Measurements from ENCODE around the gene ANAPC10.

The ANAPC10 gene

DNA sequence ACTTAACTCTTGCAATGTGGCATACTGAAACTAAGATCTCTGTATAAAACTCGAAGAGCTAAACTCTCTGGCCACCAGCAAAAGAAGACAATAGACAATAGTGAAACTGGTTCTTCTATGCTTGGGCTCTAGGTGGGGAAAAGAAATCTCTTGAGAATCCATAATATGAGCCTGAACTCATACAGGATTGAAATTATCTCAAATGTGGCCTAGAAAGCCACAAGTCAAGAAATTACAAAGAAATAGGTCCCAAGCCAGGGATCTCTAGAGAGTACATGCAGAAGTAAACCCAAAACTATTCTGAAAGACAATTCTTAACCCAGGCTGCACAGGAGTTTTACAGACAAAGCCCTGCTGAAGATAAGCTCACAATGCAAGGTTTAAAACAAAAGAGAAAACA, 127.4 kb downstream of the ANAPC10 start:
- WGBS (ENCODE audit: insufficient coverage, insufficient read length) = no CpG with 5 or more reads among the region's 1 CpG
- H3K4me3 ChIP-seq (ENCODE audit: low read length) = no peak overlapping the region
- DNase-seq (ENCODE audit: low read depth, low spot score) = no peak
- no peak overlapping the region for H3K27ac ChIP-seq (ENCODE audit: low read length)
- no peaks in the 10 kb centered on the region for H3K4me1 ChIP-seq (ENCODE audit: control insufficient read depth, insufficient read depth, low read length)
- H3K27me3 ChIP-seq (ENCODE audit: control insufficient read depth, insufficient read depth, low read length) = no peaks in the 10 kb centered on the region
- H3K9me3 ChIP-seq (ENCODE audit: control insufficient read depth, insufficient read depth, low read length) = no peaks in the 10 kb centered on the region
- no peaks in the 10 kb centered on the region for H3K36me3 ChIP-seq (ENCODE audit: control insufficient read depth, insufficient read depth, low read length)

DNA sequence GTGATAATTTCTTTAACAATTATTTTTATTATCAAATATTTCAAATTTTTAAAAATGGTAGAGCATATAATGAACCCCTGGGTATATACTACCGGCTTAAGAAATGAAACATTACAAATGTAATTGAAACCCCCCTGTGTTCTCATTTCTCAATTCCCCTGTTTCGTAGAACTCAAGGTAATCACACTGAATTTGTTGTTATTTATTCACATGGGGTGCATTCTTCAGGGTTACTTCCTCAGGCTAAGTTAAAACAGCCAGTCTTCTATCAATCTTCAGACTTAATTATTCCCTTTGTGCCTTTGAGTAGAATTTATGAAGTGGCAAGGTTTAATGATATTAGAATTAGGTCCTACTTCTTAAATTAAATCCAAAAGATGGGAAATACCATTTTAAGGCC, 128.2 kb downstream of the ANAPC10 start:
- no peak overlapping the region for H3K4me3 ChIP-seq (ENCODE audit: low read length)
- DNase-seq (ENCODE audit: low read depth, low spot score) = no peak
- H3K36me3 ChIP-seq (ENCODE audit: control insufficient read depth, insufficient read depth, low read length) = no peaks in the 10 kb centered on the region
- H3K27me3 ChIP-seq (ENCODE audit: control insufficient read depth, insufficient read depth, low read length) = no peaks in the 10 kb centered on the region
- no peak overlapping the region for H3K27ac ChIP-seq (ENCODE audit: low read length)
- WGBS (ENCODE audit: insufficient coverage, insufficient read length) = no CpG with 5 or more reads among the region's 2 CpGs
- no peaks in the 10 kb centered on the region for H3K4me1 ChIP-seq (ENCODE audit: control insufficient read depth, insufficient read depth, low read length)
- H3K9me3 ChIP-seq (ENCODE audit: control insufficient read depth, insufficient read depth, low read length) = no peaks in the 10 kb centered on the region

DNA sequence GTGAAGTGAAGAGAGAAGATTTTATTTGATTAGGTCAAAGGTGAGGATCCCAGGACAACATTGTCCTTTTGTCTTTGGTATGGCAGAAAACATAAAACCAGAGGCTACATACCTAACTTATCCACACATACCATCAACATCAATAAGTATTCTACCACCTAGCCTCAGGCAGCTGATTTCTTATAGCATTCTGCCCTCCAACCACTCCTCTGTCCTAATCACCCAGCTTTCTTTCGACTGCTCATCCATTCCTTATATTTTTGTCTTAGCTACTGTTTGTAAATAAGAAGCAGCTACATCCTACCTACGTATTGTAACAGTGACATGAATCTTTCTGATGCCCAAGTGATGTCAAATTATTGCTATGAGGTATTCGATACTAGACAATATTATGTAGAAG, 129.4 kb downstream of the ANAPC10 start:
- no peaks in the 10 kb centered on the region for H3K4me1 ChIP-seq (ENCODE audit: control insufficient read depth, insufficient read depth, low read length)
- no CpG with 5 or more reads among the region's 3 CpGs for WGBS (ENCODE audit: insufficient coverage, insufficient read length)
- H3K36me3 ChIP-seq (ENCODE audit: control insufficient read depth, insufficient read depth, low read length) = no peaks in the 10 kb centered on the region
- H3K27ac ChIP-seq (ENCODE audit: low read length) = no peak overlapping the region
- no peak for DNase-seq (ENCODE audit: low read depth, low spot score)
- no peaks in the 10 kb centered on the region for H3K27me3 ChIP-seq (ENCODE audit: control insufficient read depth, insufficient read depth, low read length)
- H3K9me3 ChIP-seq (ENCODE audit: control insufficient read depth, insufficient read depth, low read length) = no peaks in the 10 kb centered on the region
- H3K4me3 ChIP-seq (ENCODE audit: low read length) = no peak overlapping the region

DNA sequence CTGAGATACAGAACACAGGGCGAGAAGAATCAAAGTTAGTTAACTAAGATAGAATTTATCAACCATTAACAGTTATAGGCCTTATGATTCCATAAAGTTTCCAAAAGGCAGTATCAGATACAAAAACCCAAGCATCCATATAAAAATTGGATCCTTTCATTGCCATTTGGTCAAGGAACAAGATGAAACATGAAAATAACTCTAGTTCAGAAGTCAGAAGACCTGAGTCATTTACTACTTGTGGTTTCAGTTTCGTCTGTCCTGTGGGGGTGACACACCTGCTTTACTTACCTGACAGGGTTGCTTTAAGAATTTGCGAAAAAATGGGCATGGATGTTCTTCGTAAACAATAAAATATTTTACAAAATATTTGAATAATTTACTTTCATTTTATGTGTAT, 130.8 kb downstream of the ANAPC10 start:
- no peaks in the 10 kb centered on the region for H3K36me3 ChIP-seq (ENCODE audit: control insufficient read depth, insufficient read depth, low read length)
- H3K4me3 ChIP-seq (ENCODE audit: low read length) = no peak overlapping the region
- DNase-seq (ENCODE audit: low read depth, low spot score) = no peak
- H3K9me3 ChIP-seq (ENCODE audit: control insufficient read depth, insufficient read depth, low read length) = no peaks in the 10 kb centered on the region
- no CpG with 5 or more reads among the region's 4 CpGs for WGBS (ENCODE audit: insufficient coverage, insufficient read length)
- H3K27ac ChIP-seq (ENCODE audit: low read length) = no peak overlapping the region
- H3K27me3 ChIP-seq (ENCODE audit: control insufficient read depth, insufficient read depth, low read length) = no peaks in the 10 kb centered on the region
- no peaks in the 10 kb centered on the region for H3K4me1 ChIP-seq (ENCODE audit: control insufficient read depth, insufficient read depth, low read length)

DNA sequence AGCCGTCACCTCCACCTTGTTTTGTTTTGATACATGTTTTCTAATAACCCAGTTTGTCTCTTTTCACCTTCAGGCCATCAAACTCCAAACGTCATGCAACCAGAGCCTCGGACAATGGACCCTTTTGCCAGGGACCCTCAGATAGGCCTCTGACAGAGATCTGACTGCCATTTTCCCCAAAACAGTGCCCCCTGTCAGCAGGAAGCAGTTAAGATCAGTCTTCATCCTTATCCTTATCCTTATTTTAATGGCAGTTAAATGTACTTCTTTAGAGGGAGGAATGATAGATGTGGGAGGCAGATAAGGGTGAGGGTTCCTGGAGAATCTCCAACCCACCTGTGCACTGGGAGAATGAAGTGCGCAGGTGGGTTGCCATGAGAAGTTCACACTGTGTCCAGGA, 135.7 kb downstream of the ANAPC10 start:
- H3K9me3 ChIP-seq (ENCODE audit: control insufficient read depth, insufficient read depth, low read length) = no peaks in the 10 kb centered on the region
- no peak for DNase-seq (ENCODE audit: low read depth, low spot score)
- no peaks in the 10 kb centered on the region for H3K27me3 ChIP-seq (ENCODE audit: control insufficient read depth, insufficient read depth, low read length)
- no CpG with 5 or more reads among the region's 4 CpGs for WGBS (ENCODE audit: insufficient coverage, insufficient read length)
- H3K4me3 ChIP-seq (ENCODE audit: low read length) = no peak overlapping the region
- no peak overlapping the region for H3K27ac ChIP-seq (ENCODE audit: low read length)
- H3K36me3 ChIP-seq (ENCODE audit: control insufficient read depth, insufficient read depth, low read length) = no peaks in the 10 kb centered on the region
- H3K4me1 ChIP-seq (ENCODE audit: control insufficient read depth, insufficient read depth, low read length) = no peaks in the 10 kb centered on the region

DNA sequence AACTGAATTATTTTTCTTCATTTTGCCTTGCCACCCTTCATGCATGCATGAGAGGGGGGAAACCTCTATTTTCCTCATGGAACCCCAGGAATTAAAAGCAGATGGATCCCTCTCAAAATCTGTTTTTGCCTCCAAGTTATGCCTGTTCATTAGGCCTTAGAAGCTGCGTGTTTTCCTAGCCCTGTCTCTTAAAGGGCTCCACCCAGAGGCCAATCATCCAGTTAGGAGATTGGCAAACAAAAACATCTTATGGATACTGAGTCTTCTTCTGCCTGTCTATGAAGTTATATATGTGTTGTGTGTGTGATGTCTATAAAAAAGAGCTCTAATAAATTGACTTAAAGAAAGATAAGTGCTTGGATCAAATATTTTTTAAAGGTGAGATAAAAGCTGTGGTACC, 142.9 kb downstream of the ANAPC10 start:
- Histone ChIP-seq H3K27ac (ENCODE audit: low read length) (no peak overlapping the region), H3K9me3 (ENCODE audit: control insufficient read depth, insufficient read depth, low read length) (no peaks in the 10 kb centered on the region), H3K36me3 (ENCODE audit: control insufficient read depth, insufficient read depth, low read length) (no peaks in the 10 kb centered on the region; the same call in 1 of the 2 replicates), H3K4me1 (ENCODE audit: control insufficient read depth, insufficient read depth, low read length) (peaks cover 2% of the 10 kb centered on the region), H3K4me3 (ENCODE audit: low read length) (no peak overlapping the region), H3K27me3 (ENCODE audit: control insufficient read depth, insufficient read depth, low read length) (no peaks in the 10 kb centered on the region)
- WGBS (ENCODE audit: insufficient coverage, insufficient read length) = no CpG with 5 or more reads among the region's 1 CpG
- DNase-seq (ENCODE audit: low read depth, low spot score) = no peak

DNA sequence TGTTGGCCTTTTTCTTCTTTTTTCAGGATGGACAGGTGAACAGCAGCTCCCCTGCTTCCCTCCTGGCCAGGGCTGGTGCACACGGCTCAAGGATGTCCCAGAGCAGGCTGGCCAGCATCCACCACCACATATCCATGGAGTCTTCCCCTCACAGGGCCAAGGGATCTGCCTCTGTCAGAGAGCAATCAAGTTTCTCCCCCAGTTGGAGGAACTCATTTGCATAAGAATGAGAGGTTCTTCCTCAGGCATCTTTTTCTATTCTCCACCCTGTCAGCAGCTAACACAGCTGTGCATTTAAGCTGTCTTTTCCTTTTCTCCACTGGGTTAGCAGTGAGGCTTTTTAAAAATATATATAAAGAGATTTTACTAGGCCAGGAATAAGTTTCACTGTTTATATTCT, 143.8 kb downstream of the ANAPC10 start:
- no peak overlapping the region for H3K4me3 ChIP-seq (ENCODE audit: low read length)
- peaks cover 2% of the 10 kb centered on the region for H3K4me1 ChIP-seq (ENCODE audit: control insufficient read depth, insufficient read depth, low read length)
- H3K9me3 ChIP-seq (ENCODE audit: control insufficient read depth, insufficient read depth, low read length) = no peaks in the 10 kb centered on the region
- H3K27ac ChIP-seq (ENCODE audit: low read length) = no peak overlapping the region
- no peak for DNase-seq (ENCODE audit: low read depth, low spot score)
- no peaks in the 10 kb centered on the region for H3K27me3 ChIP-seq (ENCODE audit: control insufficient read depth, insufficient read depth, low read length)
- H3K36me3 ChIP-seq (ENCODE audit: control insufficient read depth, insufficient read depth, low read length) = no peaks in the 10 kb centered on the region; the same call in 1 of the 2 replicates
- no CpG with 5 or more reads among the region's 1 CpG for WGBS (ENCODE audit: insufficient coverage, insufficient read length)

DNA sequence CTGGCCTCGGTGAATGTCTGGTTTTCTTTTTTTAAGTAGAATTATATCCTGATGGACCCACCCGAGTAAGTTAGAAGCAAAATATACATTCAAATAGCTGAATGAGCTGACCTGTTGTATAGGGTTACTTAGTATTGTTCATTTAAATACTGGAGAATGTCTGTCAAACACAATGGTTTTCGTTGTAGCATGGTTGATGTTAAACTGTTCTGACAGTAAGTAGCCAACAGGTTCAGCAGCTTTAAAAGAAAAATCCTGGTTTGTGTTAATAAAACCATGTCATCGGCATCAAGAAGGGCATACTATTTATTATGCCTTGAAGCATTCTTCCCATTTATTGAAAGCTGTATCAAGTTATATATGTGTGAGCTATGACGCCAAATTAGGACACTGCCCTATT, 149.6 kb downstream of the ANAPC10 start:
- Histone ChIP-seq H3K9me3 (ENCODE audit: control insufficient read depth, insufficient read depth, low read length) (no peaks in the 10 kb centered on the region), H3K36me3 (ENCODE audit: control insufficient read depth, insufficient read depth, low read length) (no peaks in the 10 kb centered on the region), H3K4me3 (ENCODE audit: low read length) (no peak overlapping the region), H3K4me1 (ENCODE audit: control insufficient read depth, insufficient read depth, low read length) (no peaks in the 10 kb centered on the region), H3K27ac (ENCODE audit: low read length) (no peak overlapping the region), H3K27me3 (ENCODE audit: control insufficient read depth, insufficient read depth, low read length) (no peaks in the 10 kb centered on the region)
- no CpG with 5 or more reads among the region's 5 CpGs for WGBS (ENCODE audit: insufficient coverage, insufficient read length)
- DNase-seq (ENCODE audit: low read depth, low spot score) = no peak

DNA sequence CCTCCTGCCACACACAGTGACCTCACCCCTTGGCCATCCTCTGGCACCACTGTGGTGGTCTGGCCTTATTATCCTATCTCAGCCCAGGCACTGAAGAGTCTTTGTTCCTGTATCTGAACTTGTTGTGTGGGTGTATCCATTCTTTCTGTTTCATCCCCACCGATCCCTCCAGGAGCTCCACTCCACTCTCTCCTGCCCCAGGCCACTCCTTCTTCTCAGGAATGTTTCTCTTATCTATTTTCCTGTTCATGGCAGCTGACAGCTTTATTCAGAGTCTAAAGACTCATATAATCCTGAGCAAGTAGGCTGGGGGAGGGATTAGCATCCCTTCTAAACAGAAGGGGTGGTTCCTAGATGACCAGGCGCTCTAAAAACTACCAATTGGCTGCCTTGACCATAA, 150.0 kb downstream of the ANAPC10 start:
- no peak overlapping the region for H3K27ac ChIP-seq (ENCODE audit: low read length)

More for the DNA sequence above, 150.0 kb downstream of the ANAPC10 start:
- Histone ChIP-seq H3K9me3 (ENCODE audit: control insufficient read depth, insufficient read depth, low read length) (no peaks in the 10 kb centered on the region), H3K27me3 (ENCODE audit: control insufficient read depth, insufficient read depth, low read length) (no peaks in the 10 kb centered on the region), H3K4me3 (ENCODE audit: low read length) (no peak overlapping the region), H3K36me3 (ENCODE audit: control insufficient read depth, insufficient read depth, low read length) (no peaks in the 10 kb centered on the region), H3K4me1 (ENCODE audit: control insufficient read depth, insufficient read depth, low read length) (no peaks in the 10 kb centered on the region)
- DNase-seq (ENCODE audit: low read depth, low spot score) = no peak
- WGBS (ENCODE audit: insufficient coverage, insufficient read length) = no CpG with 5 or more reads among the region's 2 CpGs

Measured in iPS DF 6.9 (cell line).